Measurements from ENCODE around the gene ESRRB. TPM values are rescaled to one million over a fixed set of nuclear protein-coding genes. Genes with fewer than 3 reads are reported as not detected.

The ESRRB gene
- total RNA-seq, 3 donors from 2014 or later (not counting 1 experiment from before 2014, with no cell fraction given) = 0.45 to 1.3 TPM; not detected in 1

GRCh38 chr14:76391981-76392690, 16.2 kb downstream of the ESRRB start:
- no peaks in the 10 kb centered on the region for H3K4me1 Mint-ChIP-seq
- Histone ChIP-seq H3K36me3 (ENCODE audit: control insufficient read depth, insufficient read depth, low read length) (no peaks in the 10 kb centered on the region), H3K4me1 (ENCODE audit: control insufficient read depth, insufficient read depth, low read length) (no peaks in the 10 kb centered on the region), H3K27me3 (ENCODE audit: control insufficient read depth, insufficient read depth, low read length) (peaks cover 2% of the 10 kb centered on the region), H3K9me3 (ENCODE audit: control insufficient read depth, insufficient read depth, low read length) (no peaks in the 10 kb centered on the region), H3K27ac (ENCODE audit: low read length) (no peak overlapping the region), H3K4me3 (ENCODE audit: low read length) (no peak overlapping the region)
- H3K9me3 Mint-ChIP-seq = no peaks in the 10 kb centered on the region
- WGBS (ENCODE audit: insufficient coverage) = 77% methylated on average over 12 of the region's 12 CpGs
- no peaks in the 10 kb centered on the region for H3K36me3 Mint-ChIP-seq
- ATAC-seq (no peak), DNase-seq (no peak)
- intact Hi-C loops (cut with micrococcal nuclease) = no loop called here
- H3K4me3 Mint-ChIP-seq = no peak overlapping the region
- H3K27ac Mint-ChIP-seq = no peak overlapping the region
- peaks cover 13 to 16% of the 10 kb centered on the region in 2 donors for H3K27me3 Mint-ChIP-seq (ENCODE audit: low read depth in 2 of 2)
- TF ChIP-seq, protein P1, sequence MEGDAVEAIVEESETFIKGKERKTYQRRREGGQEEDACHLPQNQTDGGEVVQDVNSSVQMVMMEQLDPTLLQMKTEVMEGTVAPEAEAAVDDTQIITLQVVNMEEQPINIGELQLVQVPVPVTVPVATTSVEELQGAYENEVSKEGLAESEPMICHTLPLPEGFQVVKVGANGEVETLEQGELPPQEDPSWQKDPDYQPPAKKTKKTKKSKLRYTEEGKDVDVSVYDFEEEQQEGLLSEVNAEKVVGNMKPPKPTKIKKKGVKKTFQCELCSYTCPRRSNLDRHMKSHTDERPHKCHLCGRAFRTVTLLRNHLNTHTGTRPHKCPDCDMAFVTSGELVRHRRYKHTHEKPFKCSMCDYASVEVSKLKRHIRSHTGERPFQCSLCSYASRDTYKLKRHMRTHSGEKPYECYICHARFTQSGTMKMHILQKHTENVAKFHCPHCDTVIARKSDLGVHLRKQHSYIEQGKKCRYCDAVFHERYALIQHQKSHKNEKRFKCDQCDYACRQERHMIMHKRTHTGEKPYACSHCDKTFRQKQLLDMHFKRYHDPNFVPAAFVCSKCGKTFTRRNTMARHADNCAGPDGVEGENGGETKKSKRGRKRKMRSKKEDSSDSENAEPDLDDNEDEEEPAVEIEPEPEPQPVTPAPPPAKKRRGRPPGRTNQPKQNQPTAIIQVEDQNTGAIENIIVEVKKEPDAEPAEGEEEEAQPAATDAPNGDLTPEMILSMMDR (IDR thresholded peaks at IDR 0.05) = no peak

DNA sequence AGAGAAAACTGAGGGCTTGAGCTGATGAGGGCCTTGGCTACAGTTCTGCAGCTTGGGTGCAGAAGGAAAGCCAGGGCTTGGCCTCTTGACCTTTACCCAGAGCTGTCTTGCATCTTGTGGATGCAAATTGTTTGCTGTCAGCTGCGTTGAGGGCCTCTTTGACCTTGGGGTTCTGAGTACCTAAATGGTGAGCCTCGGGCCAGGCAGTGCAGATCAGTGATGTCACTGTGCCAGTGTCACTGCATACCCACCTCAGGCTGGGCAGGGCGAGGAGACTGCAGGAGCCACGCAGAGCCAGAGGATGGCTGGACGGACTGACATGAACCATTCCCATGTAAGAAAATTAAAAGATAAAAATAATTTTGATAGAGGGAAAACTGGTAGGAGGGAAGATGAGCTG, 18.6 kb downstream of the ESRRB start:
- no peak for DNase-seq
- Histone ChIP-seq H3K4me3 (ENCODE audit: low read length) (no peak overlapping the region), H3K27me3 (ENCODE audit: control insufficient read depth, insufficient read depth, low read length) (no peaks in the 10 kb centered on the region), H3K4me1 (ENCODE audit: control insufficient read depth, insufficient read depth, low read length) (no peaks in the 10 kb centered on the region), H3K9me3 (ENCODE audit: control insufficient read depth, insufficient read depth, low read length) (no peaks in the 10 kb centered on the region), H3K36me3 (ENCODE audit: control insufficient read depth, insufficient read depth, low read length) (no peaks in the 10 kb centered on the region), H3K27ac (ENCODE audit: low read length) (no peak overlapping the region)
- Mint-ChIP-seq H3K27me3 (ENCODE audit: low read depth in 2 of 2) (peaks cover 8 to 21% of the 10 kb centered on the region in 2 donors), H3K4me1 (no peaks in the 10 kb centered on the region), H3K27ac (no peak overlapping the region), H3K9me3 (no peaks in the 10 kb centered on the region), H3K4me3 (no peak overlapping the region), H3K36me3 (no peaks in the 10 kb centered on the region)
- no peak for ATAC-seq
- TF ChIP-seq, protein P1 (IDR thresholded peaks at IDR 0.05) = no peak
- 79% methylated on average over 5 of the region's 5 CpGs for WGBS (ENCODE audit: insufficient coverage)
- intact Hi-C loops (cut with micrococcal nuclease) = no loop called here

GRCh38 chr14:76395161-76395560, 19.2 kb downstream of the ESRRB start:
- Mint-ChIP-seq H3K9me3 (no peaks in the 10 kb centered on the region), H3K27ac (no peak overlapping the region), H3K4me1 (no peaks in the 10 kb centered on the region), H3K36me3 (no peaks in the 10 kb centered on the region), H3K27me3 (ENCODE audit: low read depth in 2 of 2) (peaks cover 6 to 21% of the 10 kb centered on the region in 2 donors), H3K4me3 (no peak overlapping the region)
- ATAC-seq (no peak), DNase-seq (no peak)
- Histone ChIP-seq H3K4me1 (ENCODE audit: control insufficient read depth, insufficient read depth, low read length) (no peaks in the 10 kb centered on the region), H3K27me3 (ENCODE audit: control insufficient read depth, insufficient read depth, low read length) (no peaks in the 10 kb centered on the region), H3K9me3 (ENCODE audit: control insufficient read depth, insufficient read depth, low read length) (no peaks in the 10 kb centered on the region), H3K27ac (ENCODE audit: low read length) (no peak overlapping the region), H3K36me3 (ENCODE audit: control insufficient read depth, insufficient read depth, low read length) (no peaks in the 10 kb centered on the region), H3K4me3 (ENCODE audit: low read length) (no peak overlapping the region)
- intact Hi-C loops (cut with micrococcal nuclease) = no loop called here
- TF ChIP-seq, protein P1 (IDR thresholded peaks at IDR 0.05) = no peak
- 79% methylated on average over 8 of the region's 8 CpGs for WGBS (ENCODE audit: insufficient coverage)

DNA sequence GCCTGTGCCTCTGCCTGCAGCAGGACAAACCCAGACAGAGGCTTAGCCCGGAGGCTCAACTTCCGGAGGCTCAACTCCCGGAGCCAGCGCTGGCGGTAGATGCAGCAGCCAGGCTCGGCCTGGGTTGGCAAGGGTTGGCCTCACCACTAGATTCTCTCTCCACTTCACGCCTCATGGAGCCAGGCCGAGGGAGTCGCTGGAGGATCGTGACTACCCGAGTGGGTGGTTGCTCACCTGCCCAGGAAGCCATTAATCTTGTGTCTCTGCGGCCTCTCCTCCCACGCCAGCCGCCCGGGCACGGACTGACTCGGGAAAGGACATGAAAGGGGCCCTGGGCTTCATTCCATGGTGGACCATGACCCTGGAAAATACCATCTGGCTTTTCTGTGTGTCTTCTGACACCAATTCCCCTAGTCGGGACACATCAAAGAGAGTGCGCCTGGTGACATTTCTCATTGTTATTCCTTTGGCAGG, 20.8 kb downstream of the ESRRB start:
- no peak for DNase-seq
- no peak for ATAC-seq
- Mint-ChIP-seq H3K4me3 (no peak overlapping the region), H3K27me3 (ENCODE audit: low read depth in 2 of 2) (peaks cover 6 to 16% of the 10 kb centered on the region in 2 donors), H3K9me3 (no peaks in the 10 kb centered on the region), H3K4me1 (no peaks in the 10 kb centered on the region), H3K27ac (no peak overlapping the region), H3K36me3 (no peaks in the 10 kb centered on the region)
- intact Hi-C loops (cut with micrococcal nuclease) = no loop called here
- no peak overlapping the region for H3K4me3 ChIP-seq (ENCODE audit: low read length)
- no peaks in the 10 kb centered on the region for H3K9me3 ChIP-seq (ENCODE audit: control insufficient read depth, insufficient read depth, low read length)
- TF ChIP-seq, protein P1 (IDR thresholded peaks at IDR 0.05) = no peak
- H3K27me3 ChIP-seq (ENCODE audit: control insufficient read depth, insufficient read depth, low read length) = no peaks in the 10 kb centered on the region
- WGBS (ENCODE audit: insufficient coverage) = 72% methylated on average over 19 of the region's 19 CpGs
- no peaks in the 10 kb centered on the region for H3K4me1 ChIP-seq (ENCODE audit: control insufficient read depth, insufficient read depth, low read length)
- no peaks in the 10 kb centered on the region for H3K36me3 ChIP-seq (ENCODE audit: control insufficient read depth, insufficient read depth, low read length)
- no peak overlapping the region for H3K27ac ChIP-seq (ENCODE audit: low read length)

Data from natural killer cell (primary cell).